GM23338 (cell line): Measurements from ENCODE around the gene PANK1. TPM values are rescaled to one million over a fixed set of nuclear protein-coding genes. Genes with fewer than 3 reads are reported as not detected.

Source experiments
- ATAC-seq: fragments of 200-7000 bp; cut with Tn5 transposase; 3 replicates; pipeline ENCODE4 v1.9.1; 2020
- DNase-seq: peaks from one replicate; pipeline ENCODE4 v3.0.0-alpha.2; 2015; ENCODE audit warnings: low spot score
- H2AFZ ChIP-seq: fragments of 200-600 bp; sonication (generic); 2 replicates; pipeline ENCODE4 v1.8.0; 2016; ENCODE audit warnings: antibody characterized with exemption, mild to moderate bottlenecking, moderate library complexity
- H3F3A ChIP-seq: fragments of 200-600 bp; sonication (generic); replicated peaks from 2 replicates; pipeline ENCODE4 v1.8.0; 2017; ENCODE audit warnings: antibody characterized with exemption, mixed run types, low read depth
- H3K27ac ChIP-seq: fragments of 200-600 bp; sonication (generic); 2 replicates; pipeline ENCODE4 v1.6.1; 2016; ENCODE audit warnings: low read depth
- H3K27me3 ChIP-seq: fragments of 200-600 bp; sonication (generic); 2 replicates; pipeline ENCODE4 v1.8.0; 2016; ENCODE audit warnings: mild to moderate bottlenecking, mixed run types, moderate library complexity; ENCODE audit not compliant: insufficient read depth
- H3K36me3 ChIP-seq: fragments of 200-600 bp; sonication (generic); 2 replicates; pipeline ENCODE4 v1.8.0; 2016; ENCODE audit warnings: mild to moderate bottlenecking; ENCODE audit not compliant: insufficient read depth
- H3K4me1 ChIP-seq: fragments of 200-600 bp; sonication (generic); 2 replicates; pipeline ENCODE4 v1.8.0; 2016; ENCODE audit warnings: mild to moderate bottlenecking, moderate library complexity; ENCODE audit not compliant: insufficient read depth
- H3K4me2 ChIP-seq: fragments of 200-600 bp; sonication (generic); 2 replicates; pipeline ENCODE4 v1.7.1; 2017; ENCODE audit warnings: mixed run types
- H3K4me3 ChIP-seq: fragments of 200-600 bp; sonication (generic); 2 replicates; pipeline ENCODE4 v1.6.1; 2016; ENCODE audit warnings: mixed run types
- H3K79me2 ChIP-seq: fragments of 200-600 bp; sonication (generic); replicated peaks from 2 replicates; pipeline ENCODE4 v1.8.0; 2017; ENCODE audit warnings: mild to moderate bottlenecking; ENCODE audit not compliant: insufficient read depth
- H3K9me2 ChIP-seq: fragments of 200-600 bp; sonication (generic); 2 replicates; pipeline ENCODE4 v1.8.0; 2017; ENCODE audit not compliant: insufficient read depth
- H4K20me1 ChIP-seq: fragments of 200-600 bp; sonication (generic); replicated peaks from 2 replicates; pipeline ENCODE4 v1.8.0; 2017; ENCODE audit warnings: mild to moderate bottlenecking; ENCODE audit not compliant: insufficient read depth
- H3K27ac Mint-ChIP-seq: 2 replicates; pipeline ENCODE4 v1.8.0; 2020; ENCODE audit warnings: inconsistent platforms, mild to moderate bottlenecking, moderate library complexity, mixed read lengths
- H3K27me3 Mint-ChIP-seq: 3 replicates; pipeline ENCODE4 v1.8.0; 2022; ENCODE audit warnings: low read depth, mild to moderate bottlenecking, moderate library complexity, mixed read lengths, inconsistent platforms; ENCODE audit not compliant: insufficient read depth, poor library complexity
- H3K36me3 Mint-ChIP-seq: 3 replicates; pipeline ENCODE4 v1.8.0; 2021; ENCODE audit warnings: low read depth, mild to moderate bottlenecking, inconsistent platforms, moderate library complexity, mixed read lengths
- H3K4me1 Mint-ChIP-seq: 3 replicates; pipeline ENCODE4 v1.8.0; 2020; ENCODE audit warnings: mild to moderate bottlenecking, inconsistent platforms, mixed read lengths
- H3K4me3 Mint-ChIP-seq: 3 replicates; pipeline ENCODE4 v1.8.0; 2021; ENCODE audit warnings: moderate library complexity, mild to moderate bottlenecking, inconsistent platforms, mixed read lengths
- H3K9me3 Mint-ChIP-seq: 3 replicates; pipeline ENCODE4 v1.8.0; 2020; ENCODE audit warnings: moderate library complexity, mild to moderate bottlenecking, inconsistent platforms, mixed read lengths
- CTCF ChIP-seq, 2 experiments: fragments of 200-600 bp in 1 of 2; sonication (generic) in 1 of 2; conservative IDR thresholded peaks; 2 replicates each; pipeline versions ENCODE4 v1.5.1 to v1.6.1; 2016 to 2017; ENCODE audit warnings: antibody characterized with exemption in 2 of 2, low read depth in 2 of 2, mild to moderate bottlenecking in 2 of 2, moderate library complexity in 1 of 2
- NANOG ChIP-seq: IDR thresholded peaks from 2 replicates; pipeline ENCODE4 v1.6.1; 2016; ENCODE audit warnings: antibody characterized with exemption, borderline replicate concordance
- POLR2AphosphoS5 ChIP-seq: IDR thresholded peaks from 2 replicates; pipeline ENCODE4 v1.6.1; 2016; ENCODE audit warnings: antibody characterized with exemption, low read depth
- ZNF462 ChIP-seq: fragments of 250-450 bp; sonication (Bioruptor Pico); IDR thresholded peaks from 2 replicates; pipeline ENCODE4 v1.5.0; 2020; ENCODE audit warnings: mild to moderate bottlenecking, moderate library complexity
- polyA plus RNA-seq: library from polyadenylated mRNA; unstranded; fragments of >200 nt; fragmentation: Nextera tagmentation; extraction: Ambion mirVana; gene quantifications from 2 replicates; pipeline ENCODE4 v1.2.1, GENCODE V29; 2016
- total RNA-seq: library from RNA; depleted of rRNA; stranded (reverse); fragments of >200 nt; shearing (Covaris generic); gene quantifications from 2 replicates; pipeline ENCODE4 v1.2.3, GENCODE V29; 2014

The PANK1 gene
- total and polyA plus RNA-seq, 2 experiments from 2014 or later, result 15.2 to 44.7 TPM

- TF ChIP-seq ZNF462 (CRISPR knock-in tag) (no peak), NANOG (no peak), POLR2AphosphoS5 (no peak)
Measured at GRCh38 chr10:89550509-89550908, 94.5 kb downstream of the PANK1 start (continued).

GRCh38 chr10:89549510-89549909 lies 95.5 kb downstream of the PANK1 start:
- 0 out of 2 replicates have a peak, but pooled peaks cover 7% of the 10 kb centered on the region for H3K9me2 ChIP-seq
- H3K27me3 ChIP-seq, result no peaks in the 10 kb centered on the region
- H4K20me1 ChIP-seq, result no peaks in the 10 kb centered on the region
- no peak overlapping the region for H3K27ac Mint-ChIP-seq
- no peaks in the 10 kb centered on the region for H3K79me2 ChIP-seq
- H3K9me3 Mint-ChIP-seq, result peaks cover 10% of the 10 kb centered on the region; the same call in 2 of the 3 replicates
- H3K36me3 ChIP-seq, result no peaks in the 10 kb centered on the region; the same call in 1 of the 2 replicates
- no peaks in the 10 kb centered on the region for H3K4me1 Mint-ChIP-seq
- H3K4me3 Mint-ChIP-seq, result no peak overlapping the region
- H3K4me2 ChIP-seq, result no peak overlapping the region
- H3K4me3 ChIP-seq, result no peak overlapping the region
- H3F3A ChIP-seq, result no peaks in the 10 kb centered on the region
- H2AFZ ChIP-seq, result no peak overlapping the region
- DNase-seq (no peak), ATAC-seq (no peak)
- no peak for TF ChIP-seq POLR2AphosphoS5
- TF ChIP-seq CTCF (conservative IDR thresholded peaks at IDR 0.05; ENCODE audit: low read depth in 2 of 2), result no peak
- no peaks in the 10 kb centered on the region for H3K36me3 Mint-ChIP-seq
- H3K27me3 Mint-ChIP-seq, result peaks cover 6% of the 10 kb centered on the region
- no peak overlapping the region for H3K27ac ChIP-seq
- no peaks in the 10 kb centered on the region for H3K4me1 ChIP-seq
